ENCODE data around the gene PSMG4.

- no peak for TF ChIP-seq CTCF (IDR thresholded peaks at IDR 0.05)
- TF ChIP-seq MAFK (IDR thresholded peaks at IDR 0.05; ENCODE audit: partially characterized antibody), result no peak
- TF ChIP-seq, protein P1, sequence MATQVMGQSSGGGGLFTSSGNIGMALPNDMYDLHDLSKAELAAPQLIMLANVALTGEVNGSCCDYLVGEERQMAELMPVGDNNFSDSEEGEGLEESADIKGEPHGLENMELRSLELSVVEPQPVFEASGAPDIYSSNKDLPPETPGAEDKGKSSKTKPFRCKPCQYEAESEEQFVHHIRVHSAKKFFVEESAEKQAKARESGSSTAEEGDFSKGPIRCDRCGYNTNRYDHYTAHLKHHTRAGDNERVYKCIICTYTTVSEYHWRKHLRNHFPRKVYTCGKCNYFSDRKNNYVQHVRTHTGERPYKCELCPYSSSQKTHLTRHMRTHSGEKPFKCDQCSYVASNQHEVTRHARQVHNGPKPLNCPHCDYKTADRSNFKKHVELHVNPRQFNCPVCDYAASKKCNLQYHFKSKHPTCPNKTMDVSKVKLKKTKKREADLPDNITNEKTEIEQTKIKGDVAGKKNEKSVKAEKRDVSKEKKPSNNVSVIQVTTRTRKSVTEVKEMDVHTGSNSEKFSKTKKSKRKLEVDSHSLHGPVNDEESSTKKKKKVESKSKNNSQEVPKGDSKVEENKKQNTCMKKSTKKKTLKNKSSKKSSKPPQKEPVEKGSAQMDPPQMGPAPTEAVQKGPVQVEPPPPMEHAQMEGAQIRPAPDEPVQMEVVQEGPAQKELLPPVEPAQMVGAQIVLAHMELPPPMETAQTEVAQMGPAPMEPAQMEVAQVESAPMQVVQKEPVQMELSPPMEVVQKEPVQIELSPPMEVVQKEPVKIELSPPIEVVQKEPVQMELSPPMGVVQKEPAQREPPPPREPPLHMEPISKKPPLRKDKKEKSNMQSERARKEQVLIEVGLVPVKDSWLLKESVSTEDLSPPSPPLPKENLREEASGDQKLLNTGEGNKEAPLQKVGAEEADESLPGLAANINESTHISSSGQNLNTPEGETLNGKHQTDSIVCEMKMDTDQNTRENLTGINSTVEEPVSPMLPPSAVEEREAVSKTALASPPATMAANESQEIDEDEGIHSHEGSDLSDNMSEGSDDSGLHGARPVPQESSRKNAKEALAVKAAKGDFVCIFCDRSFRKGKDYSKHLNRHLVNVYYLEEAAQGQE (IDR thresholded peaks at IDR 0.05), result no peak
- no peak for TF ChIP-seq POLR2A (IDR thresholded peaks at IDR 0.05; ENCODE audit: low read length)
- TF ChIP-seq, protein P2, sequence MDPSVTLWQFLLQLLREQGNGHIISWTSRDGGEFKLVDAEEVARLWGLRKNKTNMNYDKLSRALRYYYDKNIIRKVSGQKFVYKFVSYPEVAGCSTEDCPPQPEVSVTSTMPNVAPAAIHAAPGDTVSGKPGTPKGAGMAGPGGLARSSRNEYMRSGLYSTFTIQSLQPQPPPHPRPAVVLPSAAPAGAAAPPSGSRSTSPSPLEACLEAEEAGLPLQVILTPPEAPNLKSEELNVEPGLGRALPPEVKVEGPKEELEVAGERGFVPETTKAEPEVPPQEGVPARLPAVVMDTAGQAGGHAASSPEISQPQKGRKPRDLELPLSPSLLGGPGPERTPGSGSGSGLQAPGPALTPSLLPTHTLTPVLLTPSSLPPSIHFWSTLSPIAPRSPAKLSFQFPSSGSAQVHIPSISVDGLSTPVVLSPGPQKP (IDR thresholded peaks at IDR 0.05; ENCODE audit: low read depth, low read length), result no peak
- no peak for TF ChIP-seq EHMT2 (IDR thresholded peaks at IDR 0.05; ENCODE audit: low read depth)
- TF ChIP-seq MAX (IDR thresholded peaks at IDR 0.05), result no peak
- TF ChIP-seq CEBPB (IDR thresholded peaks at IDR 0.05), result no peak
These were observed 27.9 kb upstream of the PSMG4 start for GRCh38 chr6:3230900-3231246.

Data from A549 (cell line).